OCI-LY7 (cell line): ENCODE measurements around the gene UBAP1L.

Source experiments
- EZH2phosphoT487 ChIP-seq: fragments of 200-600 bp; sonication (generic); IDR thresholded peaks from 2 replicates; pipeline ENCODE4 v1.6.1; 2018; ENCODE audit warnings: low read depth, borderline replicate concordance, mild to moderate bottlenecking, mixed run types, antibody characterized with exemption, low read length, moderate library complexity, mixed read lengths
- TF ChIP-seq, protein P1 (sequence below): fragments of 200-600 bp; sonication (generic); conservative IDR thresholded peaks from 2 replicates; pipeline ENCODE4 v1.5.1; 2014; ENCODE audit warnings: mild to moderate bottlenecking, antibody characterized with exemption, low read length, moderate library complexity, mixed read lengths

DNA sequence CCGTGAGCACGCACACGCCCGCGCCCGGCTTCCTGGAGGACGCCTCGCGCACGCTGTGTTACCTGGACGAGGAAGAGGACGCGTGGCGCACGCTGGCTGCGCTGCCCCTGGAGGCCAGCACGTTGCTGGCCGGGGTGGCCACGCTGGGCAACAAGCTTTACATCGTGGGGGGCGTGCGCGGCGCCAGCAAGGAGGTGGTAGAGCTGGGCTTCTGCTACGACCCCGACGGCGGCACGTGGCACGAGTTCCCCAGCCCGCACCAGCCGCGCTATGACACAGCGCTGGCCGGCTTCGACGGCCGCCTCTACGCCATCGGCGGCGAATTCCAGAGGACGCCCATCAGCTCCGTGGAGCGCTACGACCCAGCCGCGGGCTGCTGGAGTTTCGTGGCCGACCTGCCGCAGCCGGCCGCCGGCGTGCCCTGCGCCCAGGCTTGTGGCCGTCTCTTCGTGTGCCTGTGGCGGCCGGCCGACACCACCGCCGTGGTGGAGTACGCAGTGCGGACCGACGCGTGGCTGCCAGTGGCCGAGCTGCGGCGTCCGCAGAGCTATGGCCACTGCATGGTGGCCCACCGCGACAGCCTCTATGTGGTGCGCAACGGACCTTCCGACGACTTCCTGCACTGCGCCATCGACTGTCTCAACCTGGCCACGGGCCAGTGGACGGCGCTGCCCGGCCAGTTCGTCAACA, 37.6 kb downstream of the UBAP1L start:
- TF ChIP-seq, protein P1, sequence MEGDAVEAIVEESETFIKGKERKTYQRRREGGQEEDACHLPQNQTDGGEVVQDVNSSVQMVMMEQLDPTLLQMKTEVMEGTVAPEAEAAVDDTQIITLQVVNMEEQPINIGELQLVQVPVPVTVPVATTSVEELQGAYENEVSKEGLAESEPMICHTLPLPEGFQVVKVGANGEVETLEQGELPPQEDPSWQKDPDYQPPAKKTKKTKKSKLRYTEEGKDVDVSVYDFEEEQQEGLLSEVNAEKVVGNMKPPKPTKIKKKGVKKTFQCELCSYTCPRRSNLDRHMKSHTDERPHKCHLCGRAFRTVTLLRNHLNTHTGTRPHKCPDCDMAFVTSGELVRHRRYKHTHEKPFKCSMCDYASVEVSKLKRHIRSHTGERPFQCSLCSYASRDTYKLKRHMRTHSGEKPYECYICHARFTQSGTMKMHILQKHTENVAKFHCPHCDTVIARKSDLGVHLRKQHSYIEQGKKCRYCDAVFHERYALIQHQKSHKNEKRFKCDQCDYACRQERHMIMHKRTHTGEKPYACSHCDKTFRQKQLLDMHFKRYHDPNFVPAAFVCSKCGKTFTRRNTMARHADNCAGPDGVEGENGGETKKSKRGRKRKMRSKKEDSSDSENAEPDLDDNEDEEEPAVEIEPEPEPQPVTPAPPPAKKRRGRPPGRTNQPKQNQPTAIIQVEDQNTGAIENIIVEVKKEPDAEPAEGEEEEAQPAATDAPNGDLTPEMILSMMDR, result no peak
- no peak for TF ChIP-seq EZH2phosphoT487
